Jurkat, Clone E6-1 (cell line): ENCODE data around the gene SETD7. TPM values are rescaled to one million over a fixed set of nuclear protein-coding genes. Genes with fewer than 3 reads are reported as not detected.

Experiments used
- DNase-seq: peaks from one replicate; pipeline ENCODE4 v3.0.0-alpha.2; 2011; ENCODE audit warnings: low read depth, low spot score
- H3K4me3 ChIP-seq: 2 replicates; pipeline ENCODE4 v1.5.1; 2011; ENCODE audit warnings: mild to moderate bottlenecking, low read length, control low read depth, moderate library complexity
- polyA plus RNA-seq: library from polyadenylated mRNA; unstranded; fragments of >200 nt; gene quantifications from one replicate; pipeline ENCODE4 v1.2.1, GENCODE V29; 2012; ENCODE audit warnings: missing spikeins; ENCODE audit not compliant: insufficient read length, insufficient read depth

SETD7 gene
- 14.5 TPM for polyA plus RNA-seq

- peak; percentile 45 for DNase-seq
- peak within 1 kb of the TSS; percentile 72 for H3K4me3 ChIP-seq
These were observed at the start of gene SETD7 for GRCh38 chr4:139556071-139556723. Gene SETD7 (minus strand): TSS chr4:139556219. CDS start chr4:139556137, 82 bp downstream.

GRCh38 chr4:139605516-139605915, 49.5 kb upstream of the SETD7 start:
- DNase-seq = no peak

GRCh38 chr4:139603576-139604410, 47.8 kb upstream of the SETD7 start:
- DNase-seq = peak; percentile 45
- H3K4me3 ChIP-seq = no peak overlapping the region

More at GRCh38 chr4:139605516-139605915, 49.5 kb upstream of the SETD7 start:
- H3K4me3 ChIP-seq = no peak overlapping the region

- DNase-seq = no peak
- no peak overlapping the region for H3K4me3 ChIP-seq
These were observed 46.8 kb upstream of the SETD7 start for GRCh38 chr4:139602776-139603360.

GRCh38 chr4:139600662-139601061, 44.6 kb upstream of the SETD7 start:
- no peak for DNase-seq
- H3K4me3 ChIP-seq = no peak overlapping the region

GRCh38 chr4:139599594-139600374, 43.8 kb upstream of the SETD7 start:
- no peak for DNase-seq
- H3K4me3 ChIP-seq = no peak overlapping the region

GRCh38 chr4:139599076-139599475, 43.1 kb upstream of the SETD7 start:
- no peak overlapping the region for H3K4me3 ChIP-seq
- no peak for DNase-seq

- no peak for DNase-seq
- H3K4me3 ChIP-seq = no peak overlapping the region
These were observed 40.8 kb upstream of the SETD7 start for GRCh38 chr4:139596684-139597279.

GRCh38 chr4:139596034-139596683, 40.1 kb upstream of the SETD7 start:
- DNase-seq = no peak
- H3K4me3 ChIP-seq = no peak overlapping the region

- no peak overlapping the region for H3K4me3 ChIP-seq
- no peak for DNase-seq
These were observed 38.7 kb upstream of the SETD7 start for GRCh38 chr4:139594591-139595185.

- no peak overlapping the region for H3K4me3 ChIP-seq
- no peak for DNase-seq
These were observed 37.1 kb upstream of the SETD7 start for GRCh38 chr4:139593091-139593564.

- DNase-seq = no peak
- H3K4me3 ChIP-seq = no peak overlapping the region
These were observed 33.5 kb upstream of the SETD7 start for GRCh38 chr4:139589336-139590018.

- H3K4me3 ChIP-seq = no peak overlapping the region
- no peak for DNase-seq
These were observed 31.4 kb upstream of the SETD7 start for GRCh38 chr4:139587446-139587845.

GRCh38 chr4:139585473-139585872, 29.5 kb upstream of the SETD7 start:
- DNase-seq = no peak
- H3K4me3 ChIP-seq = no peak overlapping the region

- H3K4me3 ChIP-seq = no peak overlapping the region
- no peak for DNase-seq
These were observed 28.8 kb upstream of the SETD7 start for GRCh38 chr4:139584784-139585183.

GRCh38 chr4:139584013-139584412, 28.0 kb upstream of the SETD7 start:
- H3K4me3 ChIP-seq = no peak overlapping the region
- no peak for DNase-seq

GRCh38 chr4:139582044-139582443, 26.0 kb upstream of the SETD7 start:
- no peak overlapping the region for H3K4me3 ChIP-seq
- DNase-seq = no peak
